NCI-H524 treated with DMSO at 0.1 percent for 48 hours (cell line): ENCODE results near the gene BTBD9.
"Not testable (repeated sequence)": the region's sequence is repeated elsewhere in the genome, so short reads cannot be mapped to it uniquely, and the experiment has no call there.

Source experiments
- DNase-seq: peaks from one replicate; lab custom pipeline; 2025; lab: John Stamatoyannopoulos, UW

The BTBD9 gene

GRCh38 chr6:38143191-38144150 is 496.3 kb downstream of the BTBD9 start:
- DNase-seq, result no peak

GRCh38 chr6:38142178-38142902 is 497.4 kb downstream of the BTBD9 start:
- no peak for DNase-seq

GRCh38 chr6:38141716-38142115 is 498.0 kb downstream of the BTBD9 start:
- no peak for DNase-seq

DNA sequence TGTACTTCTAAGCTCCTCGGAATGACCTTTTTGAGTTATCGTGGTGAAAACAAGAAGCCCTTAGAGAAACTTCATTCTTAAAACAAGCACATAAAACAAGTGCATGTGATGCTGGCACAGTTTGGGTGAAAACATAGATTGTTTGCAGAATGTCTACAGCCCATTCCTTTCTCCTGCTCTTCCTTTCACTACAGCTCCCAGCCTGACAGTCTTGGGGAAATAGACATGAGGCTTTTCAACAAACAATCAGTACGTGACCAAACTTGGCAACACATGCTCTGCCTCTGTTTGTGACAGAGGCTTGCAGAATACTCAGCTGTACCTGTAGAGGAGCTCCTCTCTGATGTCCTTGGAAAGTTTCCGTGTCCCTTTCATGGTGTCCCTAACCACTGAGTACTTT is 498.6 kb downstream of the BTBD9 start:
- DNase-seq, result no peak

DNA sequence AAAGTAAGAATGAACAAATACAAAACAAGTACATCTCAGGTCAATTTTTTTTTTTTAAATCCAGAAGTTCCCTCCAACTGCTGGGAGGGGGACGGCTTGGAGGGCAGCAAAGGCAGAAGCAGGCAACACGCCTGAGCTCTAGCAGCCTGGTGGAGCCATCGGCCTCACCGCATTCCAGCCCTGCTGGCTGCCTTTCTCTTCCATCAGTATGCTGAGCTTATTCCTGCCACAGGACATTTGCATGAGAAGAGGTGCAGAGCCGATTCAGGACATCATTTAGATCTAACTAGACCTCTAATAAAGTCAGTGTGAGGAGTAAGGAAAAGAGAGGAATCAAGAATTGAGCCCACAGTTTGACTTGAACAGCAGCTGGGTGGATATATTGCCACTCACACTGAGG is 501.4 kb downstream of the BTBD9 start:
- DNase-seq, result no peak

GRCh38 chr6:38137608-38138265 is 502.0 kb downstream of the BTBD9 start:
- DNase-seq, result no peak

DNA sequence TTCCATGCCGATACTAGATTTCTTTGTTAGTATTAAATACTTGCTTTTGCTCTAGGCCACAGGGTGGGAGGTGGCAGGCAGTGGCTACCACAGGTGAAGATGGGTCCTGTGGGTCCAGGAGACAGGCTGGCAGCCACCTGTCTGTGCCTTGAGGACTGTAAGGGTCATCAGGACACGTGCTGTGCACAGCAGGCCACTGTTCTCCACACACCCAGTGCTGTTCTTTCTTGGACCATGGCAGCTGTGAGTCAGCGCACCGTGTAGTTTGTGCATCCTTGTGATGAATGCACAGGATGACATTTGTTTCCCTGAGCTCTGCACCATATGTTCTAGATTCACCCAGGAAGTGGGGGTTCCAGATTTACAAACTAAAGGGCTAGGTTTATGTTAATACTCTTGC is 503.2 kb downstream of the BTBD9 start:
- DNase-seq, result no peak

DNA sequence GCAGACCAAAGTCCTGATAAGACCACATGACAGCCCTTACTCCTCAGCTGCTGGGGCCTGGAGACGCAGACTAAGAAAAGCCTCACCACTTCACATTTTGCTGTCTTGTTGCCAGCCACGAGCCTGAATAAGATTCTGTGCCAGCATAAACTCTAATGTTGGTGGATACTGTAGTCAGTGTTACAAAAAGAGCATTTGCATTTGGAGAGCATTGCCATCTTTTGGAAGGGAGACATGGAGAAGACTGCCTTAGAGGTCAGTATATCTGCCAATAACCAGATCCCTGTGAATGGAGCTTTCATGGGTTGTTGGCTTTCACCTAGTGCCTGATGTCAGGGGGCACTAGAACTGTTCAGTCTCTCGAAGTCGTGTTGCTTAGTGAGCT is 505.0 kb downstream of the BTBD9 start:
- no peak for DNase-seq

GRCh38 chr6:38133932-38134703 is 505.6 kb downstream of the BTBD9 start:
- no peak for DNase-seq

- DNase-seq, result no peak
Observed at GRCh38 chr6:38131527-38131965, 508.2 kb downstream of the BTBD9 start.

- no peak for DNase-seq
Observed at GRCh38 chr6:38127284-38127683, 512.4 kb downstream of the BTBD9 start.

DNA sequence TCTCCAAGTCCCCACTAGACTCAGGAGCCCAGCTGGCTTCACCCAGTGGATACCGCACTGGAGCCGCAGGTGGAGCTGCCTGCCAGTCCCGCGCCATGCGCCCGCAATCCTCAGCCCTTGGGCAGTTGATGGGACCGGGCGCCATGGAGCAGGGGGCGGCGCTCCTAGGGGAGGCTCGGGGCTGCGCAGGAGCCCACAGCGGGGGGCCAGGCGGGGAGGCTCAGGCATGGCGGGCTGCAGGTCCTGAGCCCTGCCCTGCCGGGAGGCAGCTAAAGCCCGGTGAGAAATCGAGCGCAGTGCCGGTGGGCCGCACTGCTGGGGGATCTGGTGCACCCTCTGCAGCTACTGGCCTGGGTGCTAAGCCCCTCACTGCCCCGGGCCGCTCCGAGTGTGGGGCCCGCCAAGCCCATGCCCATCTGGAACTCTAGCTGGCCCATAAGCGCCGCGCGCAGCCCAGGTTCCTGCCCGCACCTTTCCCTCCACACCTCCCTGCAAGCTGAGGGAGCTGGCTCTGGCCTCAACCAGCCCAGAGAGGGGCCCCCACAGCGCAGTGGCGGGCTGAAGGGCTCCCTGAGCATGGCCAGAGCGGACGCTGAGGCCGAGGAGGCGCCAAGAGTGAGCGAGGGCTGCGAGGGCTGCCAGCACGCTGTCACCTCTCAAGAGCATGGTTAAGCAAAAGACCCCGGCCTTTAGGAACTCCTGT is 515.4 kb downstream of the BTBD9 start:
- not testable (repeated sequence) for DNase-seq

DNA sequence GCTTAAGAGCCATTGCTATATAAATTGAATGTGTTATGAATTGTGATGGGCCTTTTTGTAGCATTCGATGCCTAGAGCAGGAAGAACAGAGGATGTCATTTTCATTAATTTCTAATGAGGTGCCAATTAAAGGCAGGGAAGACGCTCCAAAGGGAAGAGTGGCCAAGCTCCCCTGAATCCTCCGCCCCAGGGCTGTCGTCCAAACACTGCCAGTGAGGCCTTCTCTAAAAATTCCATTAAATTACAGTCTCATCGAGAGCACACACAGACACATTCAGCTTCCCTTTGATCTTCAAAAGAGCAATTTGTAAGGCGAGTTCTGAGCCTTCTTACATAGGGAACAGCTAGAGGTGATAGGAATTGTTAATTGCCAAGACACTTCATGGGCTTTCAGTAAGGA is 520.2 kb downstream of the BTBD9 start:
- DNase-seq, result no peak

- no peak for DNase-seq
Observed at GRCh38 chr6:38118791-38119365, 520.9 kb downstream of the BTBD9 start.
